Measurements from ENCODE around the gene LCTL. TPM values are rescaled to one million over a fixed set of nuclear protein-coding genes. Genes with fewer than 3 reads are reported as not detected.

LCTL gene
- total RNA-seq, 1 donor from 2014 or later = 0.50 TPM

DNA sequence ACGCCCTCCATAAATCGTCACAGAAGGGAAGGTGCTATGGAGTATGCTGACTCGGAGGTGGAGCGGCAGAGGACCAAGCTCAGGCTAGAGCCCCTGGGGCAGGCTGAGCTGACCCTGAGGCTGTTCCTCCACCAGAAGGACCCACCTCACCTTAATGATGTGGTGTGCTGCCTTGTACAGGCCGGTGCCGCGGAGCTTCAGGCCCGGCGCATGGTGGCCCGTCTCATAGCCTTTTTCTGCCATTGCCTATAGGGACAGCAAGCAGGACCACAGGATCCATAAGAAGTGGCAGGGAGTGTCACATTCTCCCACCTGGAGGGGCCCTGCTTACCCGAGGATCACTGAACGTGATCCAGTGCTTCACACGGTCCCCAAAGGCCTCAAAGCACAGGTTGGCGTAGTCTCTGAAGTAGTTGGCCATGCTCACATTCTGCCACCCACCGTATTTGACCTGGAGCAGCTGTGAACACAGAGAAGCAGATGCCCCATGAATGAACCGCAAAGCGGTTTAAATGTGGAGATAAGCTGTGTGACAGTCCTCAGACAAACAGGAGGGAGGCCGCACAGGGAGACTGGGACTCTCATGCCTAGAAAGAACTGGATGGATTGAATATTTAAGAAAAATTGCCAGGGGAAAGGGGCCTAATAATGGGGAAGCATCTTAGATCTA, 4.8 kb downstream of the LCTL start:
- H3K27ac Mint-ChIP-seq (ENCODE audit: unreplicated experiment) = no peak overlapping the region
- H3K27me3 Mint-ChIP-seq (ENCODE audit: low read depth) = no peaks in the 10 kb centered on the region
- peaks cover 4% of the 10 kb centered on the region for H3K9me3 Mint-ChIP-seq (ENCODE audit: low read depth)
- H3K4me1 Mint-ChIP-seq (ENCODE audit: low read depth) = peaks cover 7% of the 10 kb centered on the region
- TF ChIP-seq, protein P1, sequence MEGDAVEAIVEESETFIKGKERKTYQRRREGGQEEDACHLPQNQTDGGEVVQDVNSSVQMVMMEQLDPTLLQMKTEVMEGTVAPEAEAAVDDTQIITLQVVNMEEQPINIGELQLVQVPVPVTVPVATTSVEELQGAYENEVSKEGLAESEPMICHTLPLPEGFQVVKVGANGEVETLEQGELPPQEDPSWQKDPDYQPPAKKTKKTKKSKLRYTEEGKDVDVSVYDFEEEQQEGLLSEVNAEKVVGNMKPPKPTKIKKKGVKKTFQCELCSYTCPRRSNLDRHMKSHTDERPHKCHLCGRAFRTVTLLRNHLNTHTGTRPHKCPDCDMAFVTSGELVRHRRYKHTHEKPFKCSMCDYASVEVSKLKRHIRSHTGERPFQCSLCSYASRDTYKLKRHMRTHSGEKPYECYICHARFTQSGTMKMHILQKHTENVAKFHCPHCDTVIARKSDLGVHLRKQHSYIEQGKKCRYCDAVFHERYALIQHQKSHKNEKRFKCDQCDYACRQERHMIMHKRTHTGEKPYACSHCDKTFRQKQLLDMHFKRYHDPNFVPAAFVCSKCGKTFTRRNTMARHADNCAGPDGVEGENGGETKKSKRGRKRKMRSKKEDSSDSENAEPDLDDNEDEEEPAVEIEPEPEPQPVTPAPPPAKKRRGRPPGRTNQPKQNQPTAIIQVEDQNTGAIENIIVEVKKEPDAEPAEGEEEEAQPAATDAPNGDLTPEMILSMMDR (IDR thresholded peaks at IDR 0.05) = no peak
- H3K36me3 Mint-ChIP-seq (ENCODE audit: low read depth) = peaks cover 1% of the 10 kb centered on the region
- no peak overlapping the region for H3K4me3 Mint-ChIP-seq (ENCODE audit: unreplicated experiment)
- no peak for DNase-seq (ENCODE audit: low spot score)

DNA sequence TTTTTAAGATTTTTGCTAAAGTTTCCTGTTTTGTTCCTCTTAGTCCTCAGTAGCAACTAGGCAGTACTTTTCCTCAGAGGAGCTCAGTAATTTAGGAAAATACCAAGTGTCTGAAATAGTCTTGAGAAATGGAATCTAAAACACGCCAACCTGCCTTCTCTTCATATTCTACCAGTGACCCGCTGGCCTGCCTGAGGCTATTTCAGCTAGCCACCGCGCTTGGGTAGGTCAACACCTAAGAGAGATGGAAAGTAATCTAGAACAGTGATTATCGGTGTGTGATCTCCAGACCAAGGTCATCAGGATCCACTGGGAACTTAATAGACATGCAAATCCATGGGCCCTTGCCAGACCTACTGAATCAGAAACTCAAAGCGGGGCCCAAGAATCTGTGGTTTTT, 7.5 kb downstream of the LCTL start:
- H3K4me3 Mint-ChIP-seq (ENCODE audit: unreplicated experiment) = no peak overlapping the region
- no peak overlapping the region for H3K27ac Mint-ChIP-seq (ENCODE audit: unreplicated experiment)
- no peaks in the 10 kb centered on the region for H3K4me1 Mint-ChIP-seq (ENCODE audit: low read depth)
- TF ChIP-seq, protein P1 (IDR thresholded peaks at IDR 0.05) = no peak
- peaks cover 10% of the 10 kb centered on the region for H3K9me3 Mint-ChIP-seq (ENCODE audit: low read depth)
- no peak for DNase-seq (ENCODE audit: low spot score)
- peaks cover 3% of the 10 kb centered on the region for H3K36me3 Mint-ChIP-seq (ENCODE audit: low read depth)
- H3K27me3 Mint-ChIP-seq (ENCODE audit: low read depth) = no peaks in the 10 kb centered on the region

DNA sequence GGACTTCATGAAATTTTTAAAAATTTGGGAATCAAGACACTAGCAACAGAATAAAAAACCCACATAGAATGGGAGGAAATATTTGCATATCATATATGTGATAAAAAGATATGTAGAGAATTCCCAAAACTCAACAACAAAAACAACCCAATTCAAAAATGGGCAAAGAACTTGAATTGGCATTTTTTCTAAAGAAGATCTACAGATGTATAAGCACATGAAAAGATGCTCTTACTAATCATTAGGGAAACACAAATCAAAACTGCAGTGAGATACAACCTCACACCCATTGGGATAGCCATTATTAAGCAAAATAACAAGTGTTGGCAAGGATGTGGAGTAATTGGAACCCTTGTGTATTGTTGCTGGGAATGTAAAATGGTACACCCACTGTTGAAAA, 10.1 kb downstream of the LCTL start:
- TF ChIP-seq, protein P1 (IDR thresholded peaks at IDR 0.05) = no peak
- H3K4me1 Mint-ChIP-seq (ENCODE audit: low read depth) = no peaks in the 10 kb centered on the region
- H3K27ac Mint-ChIP-seq (ENCODE audit: unreplicated experiment) = no peak overlapping the region
- no peaks in the 10 kb centered on the region for H3K27me3 Mint-ChIP-seq (ENCODE audit: low read depth)
- H3K9me3 Mint-ChIP-seq (ENCODE audit: low read depth) = peaks cover 10% of the 10 kb centered on the region
- DNase-seq (ENCODE audit: low spot score) = no peak
- H3K36me3 Mint-ChIP-seq (ENCODE audit: low read depth) = peaks cover 3% of the 10 kb centered on the region
- H3K4me3 Mint-ChIP-seq (ENCODE audit: unreplicated experiment) = no peak overlapping the region

GRCh38 chr15:66545255-66545654, 20.5 kb downstream of the LCTL start:
- H3K36me3 Mint-ChIP-seq (ENCODE audit: low read depth) = peaks cover 10% of the 10 kb centered on the region
- no peak overlapping the region for H3K4me3 Mint-ChIP-seq (ENCODE audit: unreplicated experiment)
- no peaks in the 10 kb centered on the region for H3K27me3 Mint-ChIP-seq (ENCODE audit: low read depth)
- TF ChIP-seq, protein P1 (IDR thresholded peaks at IDR 0.05) = no peak
- no peak overlapping the region for H3K27ac Mint-ChIP-seq (ENCODE audit: unreplicated experiment)
- H3K9me3 Mint-ChIP-seq (ENCODE audit: low read depth) = no peaks in the 10 kb centered on the region
- H3K4me1 Mint-ChIP-seq (ENCODE audit: low read depth) = no peaks in the 10 kb centered on the region
- no peak for DNase-seq (ENCODE audit: low spot score)

DNA sequence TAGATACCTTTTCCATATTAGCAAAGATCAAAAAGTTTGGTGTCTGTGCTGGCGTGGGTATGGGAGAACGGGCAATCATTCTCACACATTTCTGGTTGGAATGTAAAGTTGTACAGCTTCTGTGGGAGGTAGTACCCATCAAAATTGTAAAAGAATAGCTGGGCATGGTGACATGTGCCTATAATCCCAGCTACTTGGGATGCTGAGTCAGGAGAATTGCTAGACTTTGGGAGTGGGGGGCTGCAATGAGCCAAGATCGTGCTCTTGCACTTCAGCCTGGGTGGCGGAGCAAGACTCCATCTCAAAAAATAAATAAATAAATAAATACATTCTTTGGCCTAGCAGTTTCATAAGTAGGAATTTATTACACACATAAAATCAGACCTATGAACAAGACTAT, 22.9 kb downstream of the LCTL start:
- Mint-ChIP-seq H3K27me3 (ENCODE audit: low read depth) (no peaks in the 10 kb centered on the region), H3K36me3 (ENCODE audit: low read depth) (peaks cover 20% of the 10 kb centered on the region), H3K27ac (ENCODE audit: unreplicated experiment) (no peak overlapping the region)

More for the DNA sequence above, 22.9 kb downstream of the LCTL start:
- no peaks in the 10 kb centered on the region for H3K4me1 Mint-ChIP-seq (ENCODE audit: low read depth)
- no peaks in the 10 kb centered on the region for H3K9me3 Mint-ChIP-seq (ENCODE audit: low read depth)
- TF ChIP-seq, protein P1 (IDR thresholded peaks at IDR 0.05) = no peak
- H3K4me3 Mint-ChIP-seq (ENCODE audit: unreplicated experiment) = no peak overlapping the region
- no peak for DNase-seq (ENCODE audit: low spot score)

Data from chondrocyte (in vitro differentiated cells).